HepG2 (cell line): ENCODE measurements around the gene POLR2M.

ENCODE experiments used
- CTCF ChIP-seq: sonication (generic); formaldehyde crosslinking; IDR thresholded peaks from 2 replicates; pipeline ENCODE4 v1.5.0; 2020; ENCODE audit warnings: mild to moderate bottlenecking, missing genetic modification reagents, moderate library complexity
- EED ChIP-seq: sonication (generic); formaldehyde crosslinking; IDR thresholded peaks from 2 replicates; pipeline ENCODE4 v1.5.0; 2020; ENCODE audit warnings: mild to moderate bottlenecking, missing genetic modification reagents
- NCOA5 ChIP-seq: sonication (generic); formaldehyde crosslinking; IDR thresholded peaks from 2 replicates; pipeline ENCODE4 v1.4.0; 2020; ENCODE audit warnings: missing genetic modification reagents
- PAWR ChIP-seq: sonication (generic); formaldehyde crosslinking; IDR thresholded peaks from 2 replicates; pipeline ENCODE4 v1.4.0; 2020; ENCODE audit warnings: missing genetic modification reagents, mild to moderate bottlenecking, borderline replicate concordance
- SOX6 ChIP-seq, 2 experiments: fragments of 450-650 bp in 1 of 2; sonication (generic) in 1 of 2; formaldehyde crosslinking in 1 of 2; IDR thresholded peaks; 2 replicates each; pipeline versions ENCODE4 v1.4.0 to v1.6.1; 2017 to 2020; ENCODE audit warnings: antibody characterized with exemption in 1 of 2, mild to moderate bottlenecking in 1 of 2, missing genetic modification reagents in 1 of 2
- SP4 ChIP-seq: sonication (generic); formaldehyde crosslinking; IDR thresholded peaks from 2 replicates; pipeline ENCODE4 v1.8.1; 2023; ENCODE audit warnings: mild to moderate bottlenecking, missing genetic modification reagents
- TFAP4 ChIP-seq: sonication (generic); IDR thresholded peaks from 2 replicates; pipeline ENCODE4 v1.6.1; 2016; ENCODE audit warnings: low read depth, borderline replicate concordance

GRCh38 chr15:57680021-57680420, 26.5 kb upstream of the POLR2M start:
- TF ChIP-seq PAWR (CRISPR knock-in tag), result no peak
- no peak for TF ChIP-seq TFAP4
- no peak for TF ChIP-seq NCOA5 (CRISPR knock-in tag)
- TF ChIP-seq SP4 (CRISPR knock-in tag), result no peak
- no peak for TF ChIP-seq SOX6 (IDR thresholded peaks at IDR 0.05)
- TF ChIP-seq SOX6 (CRISPR knock-in tag; IDR thresholded peaks at IDR 0.05), result no peak
- no peak for TF ChIP-seq EED (CRISPR knock-in tag)
- no peak for TF ChIP-seq CTCF (CRISPR knock-in tag)
